Endothelial cell of umbilical vein (primary cell): ENCODE results near the gene BCL7C. TPM values are rescaled to one million over a fixed set of nuclear protein-coding genes. Genes with fewer than 3 reads are reported as not detected.

Experiments used
- BruUV-seq: library from RNA; stranded (reverse); fragments of 400-500 nt; replicated peaks from 2 replicates; lab custom pipeline; 2021; lab: Mats Ljungman, UMichigan
- CTCF ChIA-PET: fragments of 300-600, 350-600 bp; sonication (Branson Sonifier 250); formaldehyde crosslinking; loops from one replicate; lab custom pipeline; 2021; ENCODE audit warnings: antibody characterized with exemption, inconsistent platforms; lab: Charles Lee
- POLR2A ChIA-PET: fragments of 300-600, 350-600 bp; sonication (Branson Sonifier 250); formaldehyde crosslinking; loops from one replicate; lab custom pipeline; 2021; ENCODE audit warnings: antibody characterized with exemption, inconsistent platforms; lab: Charles Lee
- DNase-seq: peaks from one replicate; pipeline ENCODE4 v3.0.0-alpha.2; 2011; ENCODE audit warnings: low read depth, low spot score
- FAIRE-seq: peaks from 2 replicates; lab custom pipeline; 2011; peaks lifted over from hg19 to GRCh38; lab: Jason Lieb, UNC
- H2AFZ ChIP-seq: 2 replicates; pipeline ENCODE4 v1.6.0; 2012; ENCODE audit warnings: low read depth, low read length, control low read depth, inconsistent platforms
- H3K27ac ChIP-seq: 2 replicates; pipeline ENCODE4 v1.5.1; 2011; ENCODE audit warnings: low read depth, mild to moderate bottlenecking, control low read depth, low read length, moderate library complexity; ENCODE audit not compliant: insufficient read depth
- H3K27me3 ChIP-seq, 2 experiments: 2 replicates each; pipeline versions ENCODE4 v1.6.0 to v1.6.1; 2011; ENCODE audit warnings: low read length in 2 of 2, mixed read lengths in 1 of 2; ENCODE audit not compliant: control insufficient read depth in 2 of 2, insufficient read depth in 2 of 2
- H3K36me3 ChIP-seq, 2 experiments: 2 replicates in 1 of 2; 3 replicates in 1 of 2; pipeline ENCODE4 v1.5.1; 2011; ENCODE audit warnings: low read length in 2 of 2, mild to moderate bottlenecking in 1 of 2, moderate library complexity in 1 of 2; ENCODE audit not compliant: control insufficient read depth in 2 of 2, insufficient read depth in 2 of 2; ENCODE audit errors: extremely low read depth in 1 of 2
- H3K4me1 ChIP-seq: 3 replicates; pipeline ENCODE4 v1.5.1; 2011; ENCODE audit warnings: mild to moderate bottlenecking, low read length; ENCODE audit not compliant: control insufficient read depth, insufficient read depth; ENCODE audit errors: extremely low read depth
- H3K4me2 ChIP-seq: 2 replicates; pipeline ENCODE4 v1.6.1; 2011; ENCODE audit warnings: low read length, control low read depth, mixed read lengths; ENCODE audit not compliant: insufficient read depth
- H3K4me3 ChIP-seq, 3 experiments: fragments of 200-600 bp in 1 of 3; sonication (generic), shearing (Covaris generic) in 1 of 3; replicated peaks in 1 of 3; 2 replicates each; pipeline ENCODE4 v1.5.1; 2011 to 2016; ENCODE audit warnings: control low read depth in 3 of 3, low read length in 3 of 3, mild to moderate bottlenecking in 2 of 3, inconsistent platforms in 1 of 3, low read depth in 1 of 3, moderate library complexity in 1 of 3; ENCODE audit not compliant: insufficient read depth in 1 of 3
- H3K79me2 ChIP-seq: 2 replicates; pipeline ENCODE4 v1.6.0; 2012; ENCODE audit warnings: low read length, inconsistent platforms; ENCODE audit not compliant: control insufficient read depth, insufficient read depth
- H3K9ac ChIP-seq: replicated peaks from 2 replicates; pipeline ENCODE3; 2011; ENCODE audit warnings: low read length, control low read depth; ENCODE audit not compliant: insufficient read depth; ENCODE audit errors: extremely low read depth
- H3K9me1 ChIP-seq: replicated peaks from 3 replicates; pipeline ENCODE4 v1.6.0; 2011; ENCODE audit warnings: mild to moderate bottlenecking, low read length; ENCODE audit not compliant: control insufficient read depth, insufficient read depth; ENCODE audit errors: extremely low read depth
- H3K9me3 ChIP-seq: replicated peaks from 2 replicates; pipeline ENCODE4 v1.5.1; 2012; ENCODE audit warnings: low read length, inconsistent platforms; ENCODE audit not compliant: control insufficient read depth, insufficient read depth
- H4K20me1 ChIP-seq: replicated peaks from 2 replicates; pipeline ENCODE3; 2011; ENCODE audit warnings: mild to moderate bottlenecking, low read length; ENCODE audit not compliant: control insufficient read depth, insufficient read depth; ENCODE audit errors: extremely low read depth
- CTCF ChIP-seq, 2 donors: IDR thresholded peaks; 1 replicate in 1 of 2; 2 replicates in 1 of 2; pipeline ENCODE4 v1.5.1; 2011; ENCODE audit warnings: low read length in 2 of 2, mild to moderate bottlenecking in 2 of 2, moderate library complexity in 2 of 2, control low read depth in 1 of 2, inconsistent platforms in 1 of 2, low read depth in 1 of 2; ENCODE audit not compliant: insufficient read depth in 1 of 2; ENCODE audit errors: extremely low read depth in 1 of 2
- EZH2 ChIP-seq: IDR thresholded peaks from 2 replicates; pipeline ENCODE4 v1.6.1; 2012; ENCODE audit warnings: borderline replicate concordance, low read depth, mild to moderate bottlenecking, moderate library complexity, low read length, inconsistent platforms; ENCODE audit not compliant: severe bottlenecking
- FOS ChIP-seq: IDR thresholded peaks from 2 replicates; pipeline ENCODE4 v1.6.1; 2011; ENCODE audit warnings: mild to moderate bottlenecking, low read length, moderate library complexity, borderline replicate concordance; ENCODE audit not compliant: insufficient read depth
- GATA2 ChIP-seq: IDR thresholded peaks from 2 replicates; pipeline ENCODE4 v1.7.0; 2011; ENCODE audit warnings: low read depth, mild to moderate bottlenecking, moderate library complexity, mixed read lengths, low read length; ENCODE audit not compliant: insufficient read length, insufficient read depth
- JUN ChIP-seq: IDR thresholded peaks from 2 replicates; pipeline ENCODE4 v1.6.1; 2011; ENCODE audit warnings: borderline replicate concordance, low read depth; ENCODE audit not compliant: insufficient read length, insufficient read depth
- MAX ChIP-seq: IDR thresholded peaks from 2 replicates; pipeline ENCODE4 v1.6.1; 2011; ENCODE audit not compliant: insufficient read depth, insufficient read length
- MYC ChIP-seq: IDR thresholded peaks from one replicate; pipeline ENCODE4 v1.6.1; 2011; ENCODE audit warnings: mild to moderate bottlenecking, low read depth, low read length
- POLR2A ChIP-seq: IDR thresholded peaks from 2 replicates; pipeline ENCODE4 v1.6.1; 2012; ENCODE audit warnings: low read depth, mild to moderate bottlenecking, control low read depth, low read length
- POLR2AphosphoS5 ChIP-seq: IDR thresholded peaks from 2 replicates; pipeline ENCODE4 v1.6.1; 2012; ENCODE audit warnings: low read depth, mild to moderate bottlenecking, control low read depth, low read length, moderate library complexity; ENCODE audit not compliant: insufficient read depth
- dilution Hi-C: fragments of 300-500 bp; cut with MboI; formaldehyde crosslinking; loops from one replicate; pipeline ENCODE4 v1.15.0; 2019; ENCODE audit warnings: low sequenced_read_pairs; ENCODE audit not compliant: extremely low pct_ligation_motif_present
- intact Hi-C: fragments of 100-400 bp; cut with micrococcal nuclease; formaldehyde crosslinking; loops from one replicate; pipeline ENCODE4 v1.10.0; 2022
- polyA plus RNA-seq, 4 experiments: library from polyadenylated mRNA; depleted of rRNA in 3 of 4; stranded (reverse) in 3 of 4; unstranded in 1 of 4; fragments of >200 nt; gene quantifications; 2 replicates each; pipeline versions ENCODE4 v1.2.1 to v1.2.3, GENCODE V29; 2011 to 2012; ENCODE audit warnings: missing spikeins in 1 of 4
- total RNA-seq: library from RNA; stranded (reverse); gene quantifications from 2 replicates; pipeline ENCODE4 v1.2.3, GENCODE V29; 2021

BCL7C gene
- total and polyA plus RNA-seq, 2 donors (not counting 3 experiments of a cell fraction or from before 2014, with no cell fraction given), result 30.2 to 38.3 TPM

GRCh38 chr16:30901201-30902028 lies 7.5 kb upstream of the BCL7C start:
- DNase-seq (no peak), FAIRE-seq (peak; percentile 59)
- no peaks in the 10 kb centered on the region for H3K79me2 ChIP-seq
- peak overlapping the region; percentile 63 for H3K4me2 ChIP-seq
- no peaks in the 10 kb centered on the region for H3K9me1 ChIP-seq
- ChIA-PET CTCF (interaction anchor here (0.7 to 3.5 kb wide), 22 partner anchors 8 to 130 kb away, joined by 3 to 128 read pairs (median 5); partner anchors contain the start of gene BCL7C), POLR2A (interaction anchor here (0.7 to 1.6 kb wide), 3 partner anchors 55 to 128 kb away, joined by 4 to 6 read pairs (median 5); no protein-coding TSS in a partner anchor)
- peaks cover 27% of the 10 kb centered on the region for H3K4me1 ChIP-seq
- no peaks in the 10 kb centered on the region for H3K36me3 ChIP-seq
- H2AFZ ChIP-seq, result peak overlapping the region; percentile 61
- peak overlapping the region; percentile 47 for H3K9ac ChIP-seq
- TF ChIP-seq POLR2AphosphoS5 (no peak), CTCF (IDR thresholded peaks at IDR 0.05; ENCODE audit: extremely low read depth in 1 of 2, insufficient read depth in 1 of 2, low read depth in 1 of 2, low read length in 2 of 2) (no peak), MYC (no peak), MAX (no peak), GATA2 (no peak), FOS (no peak), POLR2A (no peak), EZH2 (no peak), JUN (no peak)
- H4K20me1 ChIP-seq, result no peaks in the 10 kb centered on the region
- intact Hi-C loops, result loop anchor here (1.0 kb wide), 1 partner anchor 57 kb away; no protein-coding TSS in a partner anchor
- dilution Hi-C loops, result no loop called here
- peak overlapping the region; percentile 14 for H3K27ac ChIP-seq
- no peaks in the 10 kb centered on the region for H3K9me3 ChIP-seq
- H3K4me3 ChIP-seq, result peak overlapping the region; percentile 12 to 34 (median 31)
- TSS peak; percentile 10 for BruUV-seq
- no peaks in the 10 kb centered on the region for H3K27me3 ChIP-seq
